ENCODE measurements around the gene CAPN5. TPM values are rescaled to one million over a fixed set of nuclear protein-coding genes. Genes with fewer than 3 reads are reported as not detected.

Gene CAPN5
- total RNA-seq, 2 experiments from 2014 or later, result 5.1 to 6.9 TPM

DNA sequence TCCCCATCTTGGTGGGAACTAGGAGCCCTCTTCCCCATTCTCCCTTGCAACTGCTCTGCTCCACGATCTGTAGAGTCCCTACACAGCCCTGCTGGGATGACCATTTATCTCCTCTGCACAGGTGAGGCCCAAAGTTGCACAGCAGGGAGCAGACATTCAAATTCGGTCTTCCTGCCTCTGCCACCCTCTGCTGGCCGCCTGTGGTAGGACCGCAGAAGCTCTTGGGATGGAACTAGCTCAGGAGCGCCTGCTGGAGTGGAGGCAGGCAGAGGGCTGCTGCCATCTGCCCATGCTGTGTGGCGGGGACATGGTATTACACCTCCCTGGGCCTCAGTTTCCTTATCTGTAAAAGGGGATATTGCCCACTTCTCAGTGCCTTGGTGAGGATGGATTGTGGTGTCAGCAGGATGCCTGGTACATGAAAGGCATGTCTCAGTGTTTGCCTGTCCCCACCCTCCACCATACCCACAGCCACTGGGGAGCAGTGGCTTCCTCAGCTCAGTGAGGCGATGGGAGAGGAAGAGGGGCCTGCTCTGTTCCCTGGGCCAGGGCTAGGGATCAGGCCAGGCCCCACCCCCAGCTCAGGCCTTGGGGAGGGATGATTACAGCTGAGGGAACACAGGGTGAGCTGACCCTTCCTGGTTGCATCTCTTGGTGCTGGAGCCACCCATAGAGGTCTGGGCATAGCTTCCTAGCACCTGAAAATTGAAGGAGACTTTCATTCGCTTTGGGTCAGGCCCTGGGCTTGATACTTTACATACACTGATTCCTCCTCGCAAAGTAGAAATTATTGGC, 24.6 kb downstream of the CAPN5 start:
- H3K4me3 ChIP-seq (ENCODE audit: low read length), result no peak overlapping the region
- Mint-ChIP-seq H3K27me3 (no peaks in the 10 kb centered on the region), H3K9me3 (no peaks in the 10 kb centered on the region), H3K27ac (no peak overlapping the region), H3K36me3 (ENCODE audit: low read depth) (no peaks in the 10 kb centered on the region), H3K4me3 (no peak overlapping the region), H3K4me1 (ENCODE audit: low read depth) (peaks cover 5% of the 10 kb centered on the region)
- ATAC-seq (ENCODE audit: poor library complexity), result peak; percentile 99
- peak; percentile 89 for TF ChIP-seq CTCF (IDR thresholded peaks at IDR 0.05)
- CTCF ChIA-PET, result interaction anchor here (0.6 to 3.4 kb wide), 18 partner anchors 8 to 173 kb away, joined by 3 to 78 read pairs (median 4); partner anchors contain the start of gene CAPN5
- H3K9me3 ChIP-seq (ENCODE audit: control insufficient read depth in 1 of 2, insufficient read depth in 1 of 2, low read length in 2 of 2), result no peaks in the 10 kb centered on the region
- H3K27me3 ChIP-seq (ENCODE audit: control insufficient read depth in 1 of 2, insufficient read depth in 2 of 2, low read length in 2 of 2), result no peaks in the 10 kb centered on the region
- intact Hi-C loops (cut with DNase I, micrococcal nuclease), result loop anchor here (1.0 to 5.0 kb wide), 7 partner anchors 25 to 359 kb away; partner anchors contain the start of gene CAPN5 (in 1 of the 2)
- H3K36me3 ChIP-seq (ENCODE audit: insufficient read depth, low read length), result no peaks in the 10 kb centered on the region
- POLR2A ChIA-PET, result interaction anchor here (1.0 to 1.3 kb wide), 5 partner anchors 10 to 46 kb away, joined by 3 to 16 read pairs (median 4); partner anchors contain the start of gene CAPN5
- no peak overlapping the region for H3K27ac ChIP-seq (ENCODE audit: low read depth in 1 of 2, low read length in 2 of 2)
- H3K4me1 ChIP-seq (ENCODE audit: insufficient read depth, low read length), result peaks cover 7% of the 10 kb centered on the region
- DNase-seq, result peak; percentile 65 to 86 (median 74)

DNA sequence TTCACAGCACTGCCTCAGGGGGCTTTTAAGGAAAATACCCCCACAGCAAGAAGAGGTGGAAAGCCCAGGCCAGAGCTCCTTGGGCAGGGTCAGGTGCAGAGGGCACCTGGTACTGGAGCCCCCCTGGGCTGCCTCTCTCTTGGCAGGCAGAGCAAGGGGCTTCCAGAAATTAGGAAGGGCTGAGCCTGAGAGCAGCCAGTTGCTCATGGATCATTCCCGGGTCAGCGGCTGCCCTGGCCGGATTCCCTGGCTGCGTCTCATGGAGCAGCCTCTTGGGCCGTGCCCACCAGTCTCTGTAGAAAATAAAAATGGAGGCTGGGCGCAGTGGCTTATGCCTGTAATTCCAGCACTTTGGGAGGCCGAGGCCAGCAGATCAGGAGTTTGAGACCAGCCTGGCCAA, 25.6 kb downstream of the CAPN5 start:
- peaks cover 5% of the 10 kb centered on the region for H3K4me1 Mint-ChIP-seq (ENCODE audit: low read depth)
- H3K4me3 Mint-ChIP-seq, result no peak overlapping the region
- H3K27ac ChIP-seq (ENCODE audit: low read depth in 1 of 2, low read length in 2 of 2), result no peak overlapping the region
- H3K27ac Mint-ChIP-seq, result no peak overlapping the region
- no peak overlapping the region for H3K4me3 ChIP-seq (ENCODE audit: low read length)
- CTCF ChIA-PET, result interaction anchor here (1.2 to 3.4 kb wide), 4 partner anchors 9 to 174 kb away, joined by 4 to 78 read pairs (median 6); no protein-coding TSS in a partner anchor
- H3K27me3 ChIP-seq (ENCODE audit: control insufficient read depth in 1 of 2, insufficient read depth in 2 of 2, low read length in 2 of 2), result no peaks in the 10 kb centered on the region
- POLR2A ChIA-PET, result no interaction called here
- peaks cover 7% of the 10 kb centered on the region for H3K4me1 ChIP-seq (ENCODE audit: insufficient read depth, low read length)
- DNase-seq (no peak), ATAC-seq (ENCODE audit: poor library complexity) (no peak)
- no peaks in the 10 kb centered on the region for H3K9me3 ChIP-seq (ENCODE audit: control insufficient read depth in 1 of 2, insufficient read depth in 1 of 2, low read length in 2 of 2)
- H3K36me3 Mint-ChIP-seq (ENCODE audit: low read depth), result no peaks in the 10 kb centered on the region
- TF ChIP-seq CTCF (IDR thresholded peaks at IDR 0.05), result no peak
- no peaks in the 10 kb centered on the region for H3K36me3 ChIP-seq (ENCODE audit: insufficient read depth, low read length)
- H3K9me3 Mint-ChIP-seq, result no peaks in the 10 kb centered on the region
- intact Hi-C loops (cut with DNase I, micrococcal nuclease), result loop anchor here in 1 of 2 experiments (5.0 kb wide), 1 partner anchor 360 kb away; no protein-coding TSS in a partner anchor
- H3K27me3 Mint-ChIP-seq, result no peaks in the 10 kb centered on the region

- Histone ChIP-seq H3K36me3 (ENCODE audit: insufficient read depth, low read length) (no peaks in the 10 kb centered on the region), H3K27me3 (ENCODE audit: control insufficient read depth in 1 of 2, insufficient read depth in 2 of 2, low read length in 2 of 2) (no peaks in the 10 kb centered on the region), H3K27ac (ENCODE audit: low read depth in 1 of 2, low read length in 2 of 2) (no peak overlapping the region), H3K4me3 (ENCODE audit: low read length) (no peak overlapping the region), H3K9me3 (ENCODE audit: control insufficient read depth in 1 of 2, insufficient read depth in 1 of 2, low read length in 2 of 2) (no peaks in the 10 kb centered on the region), H3K4me1 (ENCODE audit: insufficient read depth, low read length) (peaks cover 7% of the 10 kb centered on the region)
- no peak for TF ChIP-seq CTCF (IDR thresholded peaks at IDR 0.05)
- ChIA-PET POLR2A (no interaction called here), CTCF (interaction anchor here (3.4 kb wide), 1 partner anchor 46 kb away, joined by 78 read pairs; no protein-coding TSS in a partner anchor)
- DNase-seq, result no peak
- Mint-ChIP-seq H3K27ac (no peak overlapping the region), H3K36me3 (ENCODE audit: low read depth) (no peaks in the 10 kb centered on the region), H3K9me3 (no peaks in the 10 kb centered on the region), H3K27me3 (no peaks in the 10 kb centered on the region), H3K4me1 (ENCODE audit: low read depth) (peaks cover 5% of the 10 kb centered on the region), H3K4me3 (no peak overlapping the region)
- intact Hi-C loops (cut with DNase I, micrococcal nuclease), result loop anchor here in 1 of 2 experiments (5.0 kb wide), 1 partner anchor 361 kb away; no protein-coding TSS in a partner anchor
- no peak for ATAC-seq (ENCODE audit: poor library complexity)
Measured at GRCh38 chr11:77093056-77093891, 26.5 kb downstream of the CAPN5 start.
